ENCODE measurements around the gene BAIAP2L1. TPM values are rescaled to one million over a fixed set of nuclear protein-coding genes. Genes with fewer than 3 reads are reported as not detected.

Gene BAIAP2L1
- total and polyA plus RNA-seq, 2 donors (not counting 3 experiments of a cell fraction or from before 2014, with no cell fraction given), result 0.32 to 1.1 TPM

GRCh38 chr7:98376711-98377110, 24.2 kb downstream of the BAIAP2L1 start:
- FAIRE-seq, result no peak
- H3K9me3 ChIP-seq (replicated peaks; ENCODE audit: control insufficient read depth, insufficient read depth, low read length), result no peaks in the 10 kb centered on the region
- no peaks in the 10 kb centered on the region for H4K20me1 ChIP-seq (replicated peaks; ENCODE audit: control insufficient read depth, extremely low read depth, insufficient read depth, low read length)
- no peak for TF ChIP-seq FOS (IDR thresholded peaks at IDR 0.05; ENCODE audit: borderline replicate concordance, insufficient read depth, low read length)
- no peak for TF ChIP-seq GATA2 (IDR thresholded peaks at IDR 0.05; ENCODE audit: insufficient read depth, insufficient read length, low read depth, low read length)
- no peak for TF ChIP-seq EZH2 (IDR thresholded peaks at IDR 0.05; ENCODE audit: borderline replicate concordance, low read depth, low read length, severe bottlenecking)
- TF ChIP-seq POLR2A (IDR thresholded peaks at IDR 0.05; ENCODE audit: low read depth, low read length), result no peak
- no peak for TF ChIP-seq MYC (IDR thresholded peaks at IDR 0.05; ENCODE audit: low read depth, low read length)
- no peak for TF ChIP-seq POLR2AphosphoS5 (IDR thresholded peaks at IDR 0.05; ENCODE audit: insufficient read depth, low read depth, low read length)
- TF ChIP-seq, protein P1, sequence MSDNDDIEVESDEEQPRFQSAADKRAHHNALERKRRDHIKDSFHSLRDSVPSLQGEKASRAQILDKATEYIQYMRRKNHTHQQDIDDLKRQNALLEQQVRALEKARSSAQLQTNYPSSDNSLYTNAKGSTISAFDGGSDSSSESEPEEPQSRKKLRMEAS (IDR thresholded peaks at IDR 0.05; ENCODE audit: insufficient read depth, insufficient read length), result no peak
- TF ChIP-seq, protein P2, sequence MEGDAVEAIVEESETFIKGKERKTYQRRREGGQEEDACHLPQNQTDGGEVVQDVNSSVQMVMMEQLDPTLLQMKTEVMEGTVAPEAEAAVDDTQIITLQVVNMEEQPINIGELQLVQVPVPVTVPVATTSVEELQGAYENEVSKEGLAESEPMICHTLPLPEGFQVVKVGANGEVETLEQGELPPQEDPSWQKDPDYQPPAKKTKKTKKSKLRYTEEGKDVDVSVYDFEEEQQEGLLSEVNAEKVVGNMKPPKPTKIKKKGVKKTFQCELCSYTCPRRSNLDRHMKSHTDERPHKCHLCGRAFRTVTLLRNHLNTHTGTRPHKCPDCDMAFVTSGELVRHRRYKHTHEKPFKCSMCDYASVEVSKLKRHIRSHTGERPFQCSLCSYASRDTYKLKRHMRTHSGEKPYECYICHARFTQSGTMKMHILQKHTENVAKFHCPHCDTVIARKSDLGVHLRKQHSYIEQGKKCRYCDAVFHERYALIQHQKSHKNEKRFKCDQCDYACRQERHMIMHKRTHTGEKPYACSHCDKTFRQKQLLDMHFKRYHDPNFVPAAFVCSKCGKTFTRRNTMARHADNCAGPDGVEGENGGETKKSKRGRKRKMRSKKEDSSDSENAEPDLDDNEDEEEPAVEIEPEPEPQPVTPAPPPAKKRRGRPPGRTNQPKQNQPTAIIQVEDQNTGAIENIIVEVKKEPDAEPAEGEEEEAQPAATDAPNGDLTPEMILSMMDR (IDR thresholded peaks at IDR 0.05; ENCODE audit: extremely low read depth in 1 of 2, insufficient read depth in 1 of 2, low read depth in 1 of 2, low read length in 2 of 2), result no peak
- no peak for TF ChIP-seq JUN (IDR thresholded peaks at IDR 0.05; ENCODE audit: borderline replicate concordance, insufficient read depth, insufficient read length, low read depth)
- no peaks in the 10 kb centered on the region for H3K27me3 ChIP-seq (ENCODE audit: control insufficient read depth in 2 of 2, insufficient read depth in 2 of 2, low read length in 2 of 2)
- no peaks in the 10 kb centered on the region for H3K79me2 ChIP-seq (ENCODE audit: control insufficient read depth, insufficient read depth, low read length)
- ChIA-PET POLR2A (no interaction called here), CTCF (interaction anchor here (0.7 kb wide), 1 partner anchor 36 kb away, joined by 3 read pairs; no protein-coding TSS in a partner anchor)
- no peak overlapping the region for H3K27ac ChIP-seq (ENCODE audit: insufficient read depth, low read depth, low read length)
- DNase-seq (ENCODE audit: low read depth, low spot score), result no peak
- no TSS peak for BruUV-seq (replicated peaks)
- dilution Hi-C loops (cut with MboI; ENCODE audit: extremely low pct_ligation_motif_present, low sequenced_read_pairs), result no loop called here
- intact Hi-C loops (cut with micrococcal nuclease), result no loop called here
- H3K4me1 ChIP-seq (ENCODE audit: control insufficient read depth, extremely low read depth, insufficient read depth, low read length), result no peaks in the 10 kb centered on the region
- H3K4me3 ChIP-seq (replicated peaks in 1 of 3; ENCODE audit: insufficient read depth in 1 of 3, low read depth in 1 of 3, low read length in 3 of 3), result no peak overlapping the region
- H3K36me3 ChIP-seq (ENCODE audit: control insufficient read depth in 2 of 2, extremely low read depth in 1 of 2, insufficient read depth in 2 of 2, low read length in 2 of 2), result no peaks in the 10 kb centered on the region
- H3K4me2 ChIP-seq (ENCODE audit: insufficient read depth, low read length), result no peak overlapping the region
- H2AFZ ChIP-seq (ENCODE audit: low read depth, low read length), result no peak overlapping the region
- H3K9ac ChIP-seq (replicated peaks; ENCODE audit: extremely low read depth, insufficient read depth, low read length), result no peak overlapping the region
- H3K9me1 ChIP-seq (replicated peaks; ENCODE audit: control insufficient read depth, extremely low read depth, insufficient read depth, low read length), result no peaks in the 10 kb centered on the region

All from endothelial cell of umbilical vein (primary cell).